DND-41 (cell line): ENCODE results near the gene PXDC1.

Experiments used
- ATAC-seq: fragments of 200-7000 bp; cut with Tn5 transposase; 3 replicates; pipeline ENCODE4 v1.9.1; 2021; ENCODE audit warnings: low read depth; ENCODE audit not compliant: insufficient read depth
- DNase-seq: peaks from one replicate; pipeline ENCODE4 v3.0.0-alpha.2; 2020
- H2AFZ ChIP-seq: 2 replicates; pipeline ENCODE4 v1.6.0; 2012; ENCODE audit warnings: low read depth, low read length
- H3K27ac ChIP-seq: 2 replicates; pipeline ENCODE4 v1.5.1; 2012; ENCODE audit warnings: low read length, inconsistent platforms
- H3K27me3 ChIP-seq: fragments of 200-600 bp; sonication (generic); 2 replicates; pipeline ENCODE4 v1.6.0; 2012; ENCODE audit warnings: low read length, mild to moderate bottlenecking, inconsistent platforms; ENCODE audit not compliant: insufficient read depth, poor library complexity
- H3K36me3 ChIP-seq: 2 replicates; pipeline ENCODE4 v1.5.1; 2012; ENCODE audit warnings: low read length, inconsistent platforms; ENCODE audit not compliant: insufficient read depth
- H3K4me1 ChIP-seq: 2 replicates; pipeline ENCODE4 v1.5.1; 2012; ENCODE audit warnings: mild to moderate bottlenecking, low read length; ENCODE audit not compliant: insufficient read depth
- H3K4me2 ChIP-seq: 2 replicates; pipeline ENCODE4 v1.6.0; 2012; ENCODE audit warnings: mild to moderate bottlenecking, moderate library complexity, low read length, inconsistent platforms; ENCODE audit not compliant: insufficient read depth
- H3K4me3 ChIP-seq, 2 experiments: fragments of 200-600 bp in 1 of 2; shearing (Covaris generic) in 1 of 2; 2 replicates each; pipeline ENCODE4 v1.5.1; 2012 to 2016; ENCODE audit warnings: inconsistent platforms in 2 of 2, low read length in 2 of 2, mild to moderate bottlenecking in 2 of 2, low read depth in 1 of 2, moderate library complexity in 1 of 2
- H3K79me2 ChIP-seq: 2 replicates; pipeline ENCODE4 v1.6.0; 2012; ENCODE audit warnings: low read length, inconsistent platforms; ENCODE audit not compliant: insufficient read depth
- H3K9ac ChIP-seq: 2 replicates; pipeline ENCODE4 v1.6.0; 2012; ENCODE audit warnings: low read depth, mild to moderate bottlenecking, inconsistent platforms, low read length, moderate library complexity
- H3K9me3 ChIP-seq: 2 replicates; pipeline ENCODE4 v1.5.1; 2012; ENCODE audit warnings: low read length, moderate library complexity, mild to moderate bottlenecking, inconsistent platforms; ENCODE audit not compliant: insufficient read depth, severe bottlenecking
- H4K20me1 ChIP-seq: 2 replicates; pipeline ENCODE4 v1.6.0; 2012; ENCODE audit warnings: low read length; ENCODE audit not compliant: insufficient read depth
- EZH2 ChIP-seq: IDR thresholded peaks from 3 replicates; pipeline ENCODE4 v1.6.1; 2012; ENCODE audit warnings: borderline replicate concordance, low read depth, mild to moderate bottlenecking, moderate library complexity, low read length, inconsistent platforms; ENCODE audit not compliant: severe bottlenecking
- TF ChIP-seq, protein P1 (sequence below): IDR thresholded peaks from 2 replicates; pipeline ENCODE4 v1.5.1; 2012; ENCODE audit warnings: borderline replicate concordance, low read length, moderate library complexity, mild to moderate bottlenecking; ENCODE audit not compliant: poor library complexity, severe bottlenecking; ENCODE audit errors: extremely low read depth

PXDC1 gene

DNA sequence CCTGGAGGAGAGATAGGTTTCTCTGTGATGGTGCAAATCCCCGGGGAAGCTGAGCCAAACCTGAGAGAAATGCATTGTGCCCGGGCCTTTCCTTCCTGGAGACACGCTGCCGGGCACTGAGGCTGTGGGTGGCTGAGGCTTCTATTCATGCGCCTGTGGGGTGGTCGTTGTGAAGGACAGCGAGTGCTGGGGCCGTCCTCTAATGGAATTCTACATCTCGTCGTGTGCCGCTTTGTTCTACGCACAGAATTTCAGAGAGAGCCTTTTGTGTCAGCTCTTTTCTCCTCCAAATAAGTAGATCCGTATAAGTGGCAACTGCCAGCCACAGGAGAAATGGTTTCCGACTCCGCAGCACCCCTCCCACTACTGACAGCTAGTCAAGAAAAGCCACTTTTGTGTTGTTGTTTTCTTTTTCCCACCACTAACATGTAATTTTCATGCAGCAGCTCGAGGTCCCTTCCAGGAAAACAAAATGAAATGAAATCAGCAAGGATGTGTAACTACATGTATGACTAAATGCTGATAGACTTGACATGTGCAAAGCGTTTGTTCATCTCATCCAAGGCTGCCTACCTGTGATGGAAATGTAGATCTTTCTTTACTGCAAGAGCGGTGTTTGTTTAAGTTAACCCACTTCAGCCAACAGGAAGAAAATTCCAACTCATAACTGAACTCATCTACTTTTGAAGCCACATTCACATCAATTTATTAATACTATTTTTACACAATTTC is 26.4 kb upstream of the PXDC1 start:
- Histone ChIP-seq H3K4me3 (no peak overlapping the region), H3K27ac (no peak overlapping the region), H3K9ac (no peak overlapping the region), H2AFZ (no peak overlapping the region), H3K4me1 (no peaks in the 10 kb centered on the region), H3K9me3 (no peaks in the 10 kb centered on the region), H4K20me1 (no peaks in the 10 kb centered on the region), H3K36me3 (no peaks in the 10 kb centered on the region), H3K79me2 (no peaks in the 10 kb centered on the region), H3K27me3 (no peaks in the 10 kb centered on the region), H3K4me2 (no peak overlapping the region)
- no peak for DNase-seq
- ATAC-seq, result no peak
- TF ChIP-seq EZH2, result no peak
- TF ChIP-seq, protein P1, sequence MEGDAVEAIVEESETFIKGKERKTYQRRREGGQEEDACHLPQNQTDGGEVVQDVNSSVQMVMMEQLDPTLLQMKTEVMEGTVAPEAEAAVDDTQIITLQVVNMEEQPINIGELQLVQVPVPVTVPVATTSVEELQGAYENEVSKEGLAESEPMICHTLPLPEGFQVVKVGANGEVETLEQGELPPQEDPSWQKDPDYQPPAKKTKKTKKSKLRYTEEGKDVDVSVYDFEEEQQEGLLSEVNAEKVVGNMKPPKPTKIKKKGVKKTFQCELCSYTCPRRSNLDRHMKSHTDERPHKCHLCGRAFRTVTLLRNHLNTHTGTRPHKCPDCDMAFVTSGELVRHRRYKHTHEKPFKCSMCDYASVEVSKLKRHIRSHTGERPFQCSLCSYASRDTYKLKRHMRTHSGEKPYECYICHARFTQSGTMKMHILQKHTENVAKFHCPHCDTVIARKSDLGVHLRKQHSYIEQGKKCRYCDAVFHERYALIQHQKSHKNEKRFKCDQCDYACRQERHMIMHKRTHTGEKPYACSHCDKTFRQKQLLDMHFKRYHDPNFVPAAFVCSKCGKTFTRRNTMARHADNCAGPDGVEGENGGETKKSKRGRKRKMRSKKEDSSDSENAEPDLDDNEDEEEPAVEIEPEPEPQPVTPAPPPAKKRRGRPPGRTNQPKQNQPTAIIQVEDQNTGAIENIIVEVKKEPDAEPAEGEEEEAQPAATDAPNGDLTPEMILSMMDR, result no peak

DNA sequence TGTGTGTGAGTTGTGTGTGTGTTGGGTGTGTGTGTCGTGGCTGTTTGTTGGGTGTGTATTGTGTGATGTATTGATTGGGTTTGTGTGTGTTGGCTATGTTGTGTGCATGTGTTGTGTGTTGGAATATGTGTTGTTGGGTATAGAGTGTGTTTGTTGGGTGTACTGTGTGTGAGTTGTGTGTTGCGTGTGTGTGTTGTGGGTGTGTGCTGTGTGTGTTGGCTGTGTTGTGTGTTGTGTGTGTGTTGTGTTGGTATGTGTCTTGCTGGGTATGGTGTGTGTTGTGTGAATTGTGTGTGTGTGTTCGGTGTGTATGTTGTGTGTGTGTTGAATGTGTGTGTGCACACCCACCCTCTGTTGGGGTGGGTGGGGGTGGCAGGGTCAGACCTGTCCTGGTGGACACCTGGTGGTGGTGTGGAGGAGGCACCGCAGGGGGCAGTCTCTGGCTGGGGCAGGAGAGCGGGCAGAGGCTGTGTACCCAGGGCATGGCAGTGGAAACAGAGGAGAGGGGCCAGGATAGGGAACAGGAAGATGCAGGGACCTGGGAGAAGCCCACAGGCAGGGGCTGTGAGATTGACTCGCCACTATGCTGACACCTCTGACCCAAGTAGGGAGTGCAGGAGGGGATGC is 25.5 kb upstream of the PXDC1 start:
- Histone ChIP-seq H3K4me3 (no peak overlapping the region), H3K79me2 (no peaks in the 10 kb centered on the region), H3K27ac (no peak overlapping the region), H2AFZ (no peak overlapping the region), H3K36me3 (no peaks in the 10 kb centered on the region), H3K4me1 (no peaks in the 10 kb centered on the region), H3K9ac (no peak overlapping the region), H3K9me3 (no peaks in the 10 kb centered on the region), H3K4me2 (no peak overlapping the region), H4K20me1 (no peaks in the 10 kb centered on the region), H3K27me3 (no peaks in the 10 kb centered on the region)
- no peak for DNase-seq
- ATAC-seq, result peak; percentile 48; the same call in 2 of the 3 replicates
- no peak for TF ChIP-seq EZH2

DNA sequence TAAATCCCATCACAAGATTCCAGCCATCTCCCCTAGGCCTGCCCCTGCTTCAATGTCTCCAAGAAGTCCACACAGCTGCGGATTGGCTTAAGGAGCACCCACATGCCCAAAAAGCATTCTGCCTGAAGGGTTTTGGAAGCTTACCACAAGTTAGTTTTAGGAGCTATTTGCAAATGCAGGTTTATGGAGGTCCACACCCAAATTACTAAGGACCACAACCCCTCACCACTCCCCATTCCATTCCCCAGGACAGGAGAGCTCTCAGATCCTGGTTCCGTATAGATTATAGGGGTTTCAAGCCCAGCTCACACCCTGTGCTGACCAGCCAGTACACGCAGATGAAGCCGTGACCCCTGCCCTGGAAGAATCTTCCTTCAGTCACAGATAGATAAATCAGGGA is 24.3 kb upstream of the PXDC1 start:
- Histone ChIP-seq H3K79me2 (no peaks in the 10 kb centered on the region), H3K9ac (no peak overlapping the region), H3K4me1 (no peaks in the 10 kb centered on the region), H4K20me1 (no peaks in the 10 kb centered on the region), H3K9me3 (no peaks in the 10 kb centered on the region), H3K36me3 (no peaks in the 10 kb centered on the region), H2AFZ (no peak overlapping the region), H3K27me3 (no peaks in the 10 kb centered on the region), H3K4me3 (no peak overlapping the region), H3K27ac (no peak overlapping the region), H3K4me2 (no peak overlapping the region)
- ATAC-seq (no peak), DNase-seq (no peak)
- TF ChIP-seq, protein P1, result no peak
- no peak for TF ChIP-seq EZH2

DNA sequence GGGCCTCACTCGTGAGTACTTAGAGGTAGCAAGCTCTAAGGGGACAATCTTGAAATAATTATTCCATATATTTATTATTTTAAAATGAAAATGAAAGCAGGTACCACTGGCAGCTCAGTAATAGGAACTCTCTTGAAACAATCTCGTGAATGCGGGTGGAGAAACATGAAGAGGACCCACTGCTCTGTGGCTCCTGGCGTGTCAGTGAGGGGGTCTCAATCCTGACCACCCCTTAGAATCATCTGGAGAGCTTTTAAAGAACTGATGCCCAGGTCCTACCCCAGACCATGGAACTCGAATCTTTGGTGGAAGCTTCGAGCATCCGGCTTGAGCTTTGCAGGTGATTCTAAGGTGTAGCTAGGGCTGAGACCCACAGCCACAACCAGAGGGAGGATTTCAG is 23.9 kb upstream of the PXDC1 start:
- Histone ChIP-seq H3K27me3 (no peaks in the 10 kb centered on the region), H2AFZ (no peak overlapping the region), H3K36me3 (no peaks in the 10 kb centered on the region), H3K27ac (no peak overlapping the region), H3K4me3 (no peak overlapping the region), H4K20me1 (no peaks in the 10 kb centered on the region), H3K79me2 (no peaks in the 10 kb centered on the region), H3K4me2 (no peak overlapping the region), H3K9me3 (no peaks in the 10 kb centered on the region), H3K4me1 (no peaks in the 10 kb centered on the region), H3K9ac (no peak overlapping the region)
- DNase-seq (no peak), ATAC-seq (no peak)
- TF ChIP-seq, protein P1, result no peak
- TF ChIP-seq EZH2, result no peak
